Neuronal stem cell (in vitro differentiated cells): Measurements from ENCODE around the gene NDST1.

Experiments used
- DNase-seq: peaks from one replicate; pipeline ENCODE4 v3.0.0-alpha.2; 2013; ENCODE audit warnings: low spot score
- H2AFZ ChIP-seq: one replicate; pipeline ENCODE4 v1.6.1; 2013; ENCODE audit warnings: mild to moderate bottlenecking, low read length, inconsistent platforms
- H2AK5ac ChIP-seq: 2 replicates; pipeline ENCODE4 v1.6.1; 2013; ENCODE audit warnings: low read depth, mild to moderate bottlenecking, inconsistent platforms, low read length, moderate library complexity, mixed read lengths
- H2BK120ac ChIP-seq: 2 replicates; pipeline ENCODE4 v1.6.1; 2013; ENCODE audit warnings: low read depth, mild to moderate bottlenecking, inconsistent platforms, low read length, moderate library complexity, mixed read lengths
- H2BK12ac ChIP-seq: one replicate; pipeline ENCODE4 v1.6.1; 2013; ENCODE audit warnings: low read length, inconsistent platforms
- H2BK15ac ChIP-seq: 2 replicates; pipeline ENCODE4 v1.6.1; 2013; ENCODE audit warnings: mild to moderate bottlenecking, low read length, inconsistent platforms, mixed read lengths
- H2BK5ac ChIP-seq: one replicate; pipeline ENCODE4 v1.6.1; 2013; ENCODE audit warnings: inconsistent platforms, mild to moderate bottlenecking, low read length, moderate library complexity
- H3K14ac ChIP-seq: one replicate; pipeline ENCODE4 v1.6.1; 2013; ENCODE audit warnings: low read length, inconsistent platforms
- H3K18ac ChIP-seq: 2 replicates; pipeline ENCODE4 v1.6.1; 2013; ENCODE audit warnings: low read length, inconsistent platforms
- H3K23ac ChIP-seq: 2 replicates; pipeline ENCODE4 v1.6.1; 2013; ENCODE audit warnings: low read depth, mild to moderate bottlenecking, mixed read lengths, low read length, inconsistent platforms; ENCODE audit not compliant: poor library complexity
- H3K27ac ChIP-seq: replicated peaks from 3 replicates; pipeline ENCODE4 v1.5.1; 2013; ENCODE audit warnings: low read length, inconsistent platforms
- H3K27me3 ChIP-seq, 3 experiments: 2 replicates each; pipeline ENCODE4 v1.6.1; 2013; ENCODE audit warnings: low read length in 3 of 3, mild to moderate bottlenecking in 2 of 3, inconsistent platforms in 1 of 3, low read depth in 1 of 3, mixed read lengths in 1 of 3, moderate library complexity in 1 of 3; ENCODE audit not compliant: control insufficient read depth in 3 of 3, insufficient read depth in 3 of 3
- H3K36me3 ChIP-seq, 2 donors: replicated peaks in 1 of 2; 2 replicates each; pipeline ENCODE4 v1.6.1; 2013; ENCODE audit warnings: low read length in 2 of 2; ENCODE audit not compliant: control insufficient read depth in 2 of 2, insufficient read depth in 2 of 2
- H3K4ac ChIP-seq: 2 replicates; pipeline ENCODE4 v1.6.1; 2013; ENCODE audit warnings: inconsistent platforms, mild to moderate bottlenecking, low read length, moderate library complexity
- H3K4me1 ChIP-seq, 2 donors: 1 replicate in 1 of 2; 2 replicates in 1 of 2; pipeline ENCODE4 v1.6.1; 2013; ENCODE audit warnings: low read length in 2 of 2, low read depth in 1 of 2; ENCODE audit not compliant: control insufficient read depth in 2 of 2, insufficient read depth in 1 of 2
- H3K4me2 ChIP-seq: one replicate; pipeline ENCODE4 v1.6.1; 2013; ENCODE audit warnings: mild to moderate bottlenecking, low read length, inconsistent platforms; ENCODE audit not compliant: insufficient read depth, poor library complexity, severe bottlenecking
- H3K4me3 ChIP-seq, 2 donors: 2 replicates each; pipeline ENCODE4 v1.5.1; 2013; ENCODE audit warnings: low read length in 2 of 2, mild to moderate bottlenecking in 2 of 2, inconsistent platforms in 1 of 2, moderate library complexity in 1 of 2
- H3K79me1 ChIP-seq: one replicate; pipeline ENCODE4 v1.6.1; 2013; ENCODE audit warnings: low read depth, mild to moderate bottlenecking, inconsistent platforms, low read length, moderate library complexity
- H3K9ac ChIP-seq: one replicate; pipeline ENCODE4 v1.6.1; 2013; ENCODE audit warnings: mild to moderate bottlenecking, low read depth, low read length, inconsistent platforms; ENCODE audit not compliant: poor library complexity
- H3K9me3 ChIP-seq, 2 donors: replicated peaks in 1 of 2; 2 replicates each; pipeline versions ENCODE3 to v1.6.1; 2013; ENCODE audit warnings: low read length in 2 of 2, mild to moderate bottlenecking in 2 of 2, inconsistent platforms in 1 of 2, low read depth in 1 of 2, mixed read lengths in 1 of 2, moderate library complexity in 1 of 2; ENCODE audit not compliant: control insufficient read depth in 2 of 2, insufficient read depth in 1 of 2
- H4K8ac ChIP-seq: one replicate; pipeline ENCODE4 v1.6.1; 2013; ENCODE audit warnings: low read depth, mild to moderate bottlenecking, inconsistent platforms, low read length, moderate library complexity
- H4K91ac ChIP-seq: one replicate; pipeline ENCODE4 v1.6.1; 2013; ENCODE audit warnings: low read length, low read depth, mild to moderate bottlenecking, inconsistent platforms; ENCODE audit not compliant: poor library complexity
- WGBS, 2 donors: extraction: QIAGEN DNeasy Blood & Tissue Kit; methylation state at CpG; one replicate each; pipeline ENCODE4 v1.1.7; 2013; ENCODE audit warnings: missing lambda C conversion rate in 2 of 2, mixed read lengths in 1 of 2; ENCODE audit not compliant: insufficient read length in 2 of 2, insufficient replicate concordance in 1 of 2; ENCODE audit errors: extremely low coverage in 2 of 2; 5-methylcytosine and 5-hydroxymethylcytosine counted together

NDST1 gene

GRCh38 chr5:150464554-150465012 lies 43.3 kb upstream of the NDST1 start:
- Histone ChIP-seq H3K27ac (no peak overlapping the region), H2AK5ac (no peak overlapping the region), H3K18ac (no peak overlapping the region), H3K9ac (no peak overlapping the region), H3K14ac (no peak overlapping the region), H2BK5ac (no peak overlapping the region), H3K23ac (no peak overlapping the region), H4K91ac (no peak overlapping the region), H3K79me1 (no peaks in the 10 kb centered on the region), H3K4me2 (no peak overlapping the region), H2BK15ac (no peak overlapping the region), H3K4me3 (no peak overlapping the region), H3K9me3 (no peaks in the 10 kb centered on the region), H2BK12ac (no peak overlapping the region), H2BK120ac (no peak overlapping the region), H3K27me3 (no peaks in the 10 kb centered on the region), H3K4ac (no peak overlapping the region), H3K4me1 (peaks cover 6 to 11% of the 10 kb centered on the region in 2 donors), H2AFZ (peak overlapping the region; percentile 74), H3K36me3 (no peaks in the 10 kb centered on the region), H4K8ac (no peak overlapping the region)
- no peak for DNase-seq
- no CpG with 5 or more reads among the region's 6 CpGs for WGBS, 2 donors

DNA sequence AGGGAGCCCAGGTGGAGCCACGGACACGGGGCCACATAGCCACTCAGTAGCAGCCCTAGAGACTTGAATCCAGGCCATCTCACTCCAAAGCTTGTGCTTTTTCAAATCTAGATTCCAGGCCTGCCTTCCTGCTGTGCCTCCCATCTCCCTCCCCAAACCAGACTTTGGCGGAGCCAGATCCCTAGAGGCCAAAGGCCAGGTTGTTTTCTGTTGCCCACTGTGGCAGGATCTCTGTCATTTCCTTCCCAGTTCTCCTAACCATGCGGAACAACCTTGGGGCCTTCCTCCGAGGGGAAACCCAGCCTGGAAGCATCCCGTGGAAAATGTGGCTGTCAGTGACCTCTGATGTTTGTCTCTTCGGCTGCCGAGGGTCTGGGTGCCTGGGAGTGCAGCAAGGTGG lies 42.0 kb upstream of the NDST1 start:
- H3K4me2 ChIP-seq, result no peak overlapping the region
- no CpG with 5 or more reads among the region's 8 CpGs for WGBS, 2 donors
- H3K9ac ChIP-seq, result peak overlapping the region; percentile 40

DNA sequence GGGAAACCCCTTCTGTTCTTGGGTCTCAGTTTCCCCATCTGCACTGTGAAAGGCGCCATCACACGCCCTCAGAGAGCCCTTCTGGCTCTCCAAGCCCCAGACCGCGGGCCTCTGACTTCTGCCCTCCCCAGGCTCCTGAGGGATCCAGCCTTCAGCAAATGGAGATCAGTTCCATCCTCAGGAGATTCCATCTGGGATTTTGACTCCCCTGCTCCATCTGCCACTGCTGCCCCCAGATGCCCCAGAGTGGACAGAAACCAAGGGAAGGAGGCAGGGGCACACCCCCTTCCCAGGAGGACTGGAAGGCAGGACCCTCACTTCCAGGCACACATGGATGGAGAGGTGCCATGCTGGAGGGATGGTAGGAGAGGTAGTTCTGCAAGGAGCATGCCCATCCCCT lies 39.7 kb upstream of the NDST1 start:
- no peak overlapping the region for H3K14ac ChIP-seq
- DNase-seq, result no peak
- peaks cover 9 to 11% of the 10 kb centered on the region in 2 donors for H3K4me1 ChIP-seq
- H2AFZ ChIP-seq, result no peak overlapping the region
- no peak overlapping the region for H3K4ac ChIP-seq
- H2BK15ac ChIP-seq, result peak overlapping the region; percentile 67
- no peaks in the 10 kb centered on the region for H3K9me3 ChIP-seq
- no peak overlapping the region for H3K9ac ChIP-seq
- no peak overlapping the region for H3K27ac ChIP-seq
- peak overlapping the region; percentile 46 for H2AK5ac ChIP-seq
- H2BK12ac ChIP-seq, result no peak overlapping the region
- H3K36me3 ChIP-seq, result no peaks in the 10 kb centered on the region
- peak overlapping the region; percentile 35 for H3K18ac ChIP-seq
- no peak overlapping the region for H3K4me2 ChIP-seq
- H4K91ac ChIP-seq, result no peak overlapping the region
- no peak overlapping the region for H4K8ac ChIP-seq
- H3K23ac ChIP-seq, result peak overlapping the region; percentile 18
- no peak overlapping the region for H2BK120ac ChIP-seq
- H3K27me3 ChIP-seq, result no peaks in the 10 kb centered on the region
- no peak overlapping the region for H3K4me3 ChIP-seq
- H3K79me1 ChIP-seq, result no peaks in the 10 kb centered on the region
- WGBS, 2 donors, result no CpG with 5 or more reads among the region's 4 CpGs
- peak overlapping the region; percentile 53 for H2BK5ac ChIP-seq

More for the DNA sequence above, 42.0 kb upstream of the NDST1 start:
- Histone ChIP-seq H3K27me3 (no peaks in the 10 kb centered on the region), H3K4me1 (peaks cover 6 to 8% of the 10 kb centered on the region in 2 donors), H2AK5ac (peak overlapping the region; percentile 92), H3K79me1 (no peaks in the 10 kb centered on the region), H3K9me3 (no peaks in the 10 kb centered on the region), H4K8ac (no peak overlapping the region), H3K4me3 (no peak overlapping the region), H2BK5ac (peak overlapping the region; percentile 35), H3K18ac (peak overlapping the region; percentile 64), H2AFZ (no peak overlapping the region), H2BK12ac (no peak overlapping the region), H2BK15ac (peak overlapping the region; percentile 84), H2BK120ac (no peak overlapping the region), H3K27ac (no peak overlapping the region), H3K23ac (peak overlapping the region; percentile 71), H3K14ac (peak overlapping the region; percentile 17), H4K91ac (peak overlapping the region; percentile 28), H3K4ac (no peak overlapping the region), H3K36me3 (no peaks in the 10 kb centered on the region)
- DNase-seq, result no peak

GRCh38 chr5:150469718-150470469 lies 38.0 kb upstream of the NDST1 start:
- H3K9me3 ChIP-seq, result no peaks in the 10 kb centered on the region
- H3K79me1 ChIP-seq, result no peaks in the 10 kb centered on the region
- no peaks in the 10 kb centered on the region for H3K27me3 ChIP-seq
- H2AFZ ChIP-seq, result no peak overlapping the region
- no CpG with 5 or more reads among the region's 6 CpGs for WGBS, 2 donors
- H3K14ac ChIP-seq, result no peak overlapping the region
- no peak overlapping the region for H3K4me2 ChIP-seq
- H4K8ac ChIP-seq, result no peak overlapping the region
- H3K4me3 ChIP-seq, result no peak overlapping the region
- no peak overlapping the region for H2BK5ac ChIP-seq
- H2AK5ac ChIP-seq, result no peak overlapping the region
- no peak overlapping the region for H2BK12ac ChIP-seq
- no peaks in the 10 kb centered on the region for H3K36me3 ChIP-seq
- no peak overlapping the region for H3K4ac ChIP-seq
- no peak overlapping the region for H2BK15ac ChIP-seq
- DNase-seq, result no peak
- no peak overlapping the region for H2BK120ac ChIP-seq
- peaks cover 13% of the 10 kb centered on the region in 2 donors for H3K4me1 ChIP-seq
- H3K27ac ChIP-seq, result no peak overlapping the region
- H3K18ac ChIP-seq, result no peak overlapping the region
- H3K9ac ChIP-seq, result no peak overlapping the region
- H4K91ac ChIP-seq, result no peak overlapping the region
- no peak overlapping the region for H3K23ac ChIP-seq
